Cardiac fibroblast (primary cell): Measurements from ENCODE around the gene BTN1A1.
"Not testable (repeated sequence)": the region's sequence is repeated elsewhere in the genome, so short reads cannot be mapped to it uniquely, and the experiment has no call there.

Experiments
- DNase-seq, 2 donors: peaks; one replicate each; pipeline versions ENCODE4 v3.0.0 to v3.0.0-alpha.2; 2010; ENCODE audit warnings: low read depth in 2 of 2
- H3K4me3 ChIP-seq, 2 donors: replicated peaks in 1 of 2; 1 replicate in 1 of 2; 2 replicates in 1 of 2; pipeline ENCODE4 v1.5.1; 2011; ENCODE audit warnings: low read depth in 2 of 2, low read length in 2 of 2, mild to moderate bottlenecking in 2 of 2, moderate library complexity in 1 of 2
- CTCF ChIP-seq: IDR thresholded peaks from one replicate; pipeline ENCODE4 v1.5.1; 2011; ENCODE audit warnings: low read depth, mild to moderate bottlenecking, low read length, inconsistent platforms

BTN1A1 gene

GRCh38 chr6:26539071-26539615 lies 39.0 kb downstream of the BTN1A1 start:
- peak overlapping the region; percentile 67 to 82 for H3K4me3 ChIP-seq
- no peak for TF ChIP-seq CTCF
- DNase-seq = peak in 1 of 2 donors; percentile 33

DNA sequence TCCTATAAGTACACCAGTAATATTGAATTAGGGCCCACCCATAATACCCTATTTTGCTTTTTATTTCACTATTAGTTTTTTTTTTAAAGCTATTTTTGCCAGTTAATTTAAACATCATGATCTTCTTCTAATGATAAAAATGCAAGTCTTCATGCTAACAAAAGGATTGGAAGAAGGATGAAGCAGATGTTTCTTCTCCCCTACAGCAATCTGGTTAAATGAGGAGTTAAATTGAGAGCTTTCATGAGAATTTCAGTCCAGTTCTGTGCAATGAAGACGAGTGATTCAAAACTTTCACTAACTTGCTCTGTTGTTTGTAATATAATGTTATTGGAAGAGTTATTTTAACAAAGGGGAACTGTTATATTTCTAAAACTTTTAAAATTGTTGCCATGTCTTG lies 41.5 kb downstream of the BTN1A1 start:
- no peak for TF ChIP-seq CTCF
- DNase-seq = no peak
- no peak overlapping the region for H3K4me3 ChIP-seq

DNA sequence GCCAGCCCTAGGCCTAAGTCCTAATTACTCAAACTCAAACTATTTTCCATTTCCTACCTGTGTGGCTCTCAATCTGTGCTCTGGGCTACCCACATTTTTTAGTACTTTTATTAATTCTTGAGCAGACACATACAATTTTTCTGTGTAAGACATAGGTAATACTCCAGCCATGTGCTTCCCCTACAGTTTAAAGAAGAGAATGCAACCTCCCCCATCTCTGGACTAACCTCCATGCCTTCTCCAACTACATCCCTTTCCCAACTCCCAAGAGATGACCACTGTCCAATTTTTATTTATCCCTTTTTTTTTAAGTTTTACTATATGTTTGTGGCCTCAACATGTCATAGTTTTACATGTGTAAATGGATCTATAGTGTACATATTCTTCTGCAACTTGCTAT lies 43.9 kb downstream of the BTN1A1 start:
- no peak overlapping the region for H3K4me3 ChIP-seq
- DNase-seq = peak; percentile 45 to 50
- peak; percentile 51 for TF ChIP-seq CTCF

DNA sequence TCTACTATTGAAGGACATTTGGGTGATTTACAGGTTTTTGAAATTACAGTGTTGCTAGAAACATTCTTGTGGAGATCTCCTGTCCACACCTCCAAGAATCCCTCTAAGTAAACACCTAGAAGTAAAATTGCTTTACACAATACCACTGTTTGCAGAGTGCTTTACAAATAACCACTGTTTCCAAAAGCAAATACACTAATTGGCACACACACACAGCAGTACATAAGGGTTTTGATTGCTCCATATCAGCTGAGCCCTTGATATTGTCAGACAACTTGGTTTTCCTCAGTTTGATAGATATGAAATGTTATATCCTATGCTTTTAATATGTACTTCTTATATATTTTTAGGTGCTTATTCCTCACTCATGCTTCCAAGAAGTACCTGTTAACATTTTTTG lies 44.4 kb downstream of the BTN1A1 start:
- no peak overlapping the region for H3K4me3 ChIP-seq
- no peak for DNase-seq
- no peak for TF ChIP-seq CTCF

DNA sequence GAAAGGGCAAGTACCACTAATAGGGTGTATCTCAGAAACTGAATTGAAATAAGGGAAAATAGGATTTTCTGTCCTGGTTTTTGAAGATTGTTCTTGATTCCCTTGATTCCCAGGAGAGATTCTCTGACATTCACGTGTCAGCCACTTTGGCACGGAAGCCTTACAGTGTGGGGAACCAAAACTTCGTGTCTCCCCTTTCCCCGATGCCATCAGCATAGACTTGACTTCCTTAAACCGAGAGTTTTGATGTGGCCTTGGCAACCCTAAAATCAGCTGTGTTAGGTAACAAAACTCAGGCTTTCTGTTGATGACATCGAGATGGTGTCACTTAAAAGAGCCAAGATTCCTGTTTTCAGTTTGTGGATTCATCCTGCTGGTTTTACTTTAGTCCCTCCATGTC lies 45.5 kb downstream of the BTN1A1 start:
- TF ChIP-seq CTCF = no peak
- no peak overlapping the region for H3K4me3 ChIP-seq
- no peak for DNase-seq

DNA sequence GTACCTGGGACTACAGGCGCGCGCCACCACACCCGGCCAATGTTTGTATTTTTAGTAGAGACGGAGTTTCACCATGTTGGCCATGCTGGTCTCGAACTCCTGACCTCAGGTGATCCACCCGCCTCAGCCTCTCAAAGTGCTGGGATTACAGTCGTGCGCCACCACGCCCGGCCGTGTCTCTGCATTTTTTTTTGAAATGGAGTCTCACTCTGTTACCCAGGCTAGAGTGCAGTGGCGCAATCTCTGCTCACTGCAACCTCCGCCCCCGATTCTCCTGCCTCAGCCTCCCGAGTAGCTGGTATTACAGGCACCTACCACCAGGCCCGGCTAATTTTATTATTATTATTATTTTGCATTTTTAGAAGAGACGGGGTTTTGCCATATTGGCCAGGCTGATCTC lies 47.3 kb downstream of the BTN1A1 start:
- not testable (repeated sequence) for H3K4me3 ChIP-seq, DNase-seq

GRCh38 chr6:26550250-26550993 lies 50.3 kb downstream of the BTN1A1 start:
- TF ChIP-seq CTCF = no peak
- peak overlapping the region; percentile 51 to 58 for H3K4me3 ChIP-seq
- peak; percentile 63 to 64 for DNase-seq
